K562 (cell line): Measurements from ENCODE around the gene BIRC6. TPM values are rescaled to one million over a fixed set of nuclear protein-coding genes. Genes with fewer than 3 reads are reported as not detected.

Source experiments
- DMBX1 ChIP-seq: fragments of 250-450 bp; sonication (Bioruptor Pico); IDR thresholded peaks from 2 replicates; pipeline ENCODE4 v1.8.0; 2022; ENCODE audit warnings: inconsistent platforms, mild to moderate bottlenecking, moderate library complexity, borderline replicate concordance
- FOXO4 ChIP-seq: fragments of 450-650 bp; formaldehyde crosslinking; IDR thresholded peaks from 2 replicates; pipeline ENCODE4 v1.4.0; 2020; ENCODE audit warnings: mild to moderate bottlenecking, moderate library complexity
- GATAD2A ChIP-seq: fragments of 450-650 bp; IDR thresholded peaks from 2 replicates; pipeline ENCODE4 v1.6.1; 2017
- GTF2E2 ChIP-seq: fragments of 200-800 bp; sonication (Bioruptor generic); IDR thresholded peaks from 2 replicates; pipeline ENCODE4 v1.6.1; 2016; ENCODE audit warnings: missing genetic modification characterization, missing compliant biosample characterization
- HOXB6 ChIP-seq: fragments of 250-450 bp; sonication (Bioruptor Pico); IDR thresholded peaks from 2 replicates; pipeline ENCODE4 v1.5.1; 2022; ENCODE audit warnings: mild to moderate bottlenecking, borderline replicate concordance
- KHSRP ChIP-seq: fragments of 450-650 bp; IDR thresholded peaks from 2 replicates; pipeline ENCODE4 v1.6.1; 2017
- NFIC ChIP-seq: fragments of 450-650 bp; IDR thresholded peaks from 2 replicates; pipeline ENCODE4 v1.6.1; 2017; ENCODE audit warnings: mild to moderate bottlenecking, inconsistent platforms
- NR2C1 ChIP-seq, 2 experiments: fragments of 450-650 bp; IDR thresholded peaks; 2 replicates each; pipeline ENCODE4 v1.6.1; 2017; ENCODE audit warnings: mild to moderate bottlenecking in 2 of 2, antibody characterized with exemption in 1 of 2, inconsistent platforms in 1 of 2, missing compliant biosample characterization in 1 of 2, missing genetic modification characterization in 1 of 2
- PCBP2 ChIP-seq: fragments of 200-400 bp; formaldehyde crosslinking; IDR thresholded peaks from 2 replicates; pipeline ENCODE4 v1.6.1; 2018; ENCODE audit warnings: low read length, low read depth, mild to moderate bottlenecking, moderate library complexity; ENCODE audit not compliant: poor library complexity, severe bottlenecking
- POLR2AphosphoS5 ChIP-seq: IDR thresholded peaks from 2 replicates; pipeline ENCODE4 v1.6.1; 2011; ENCODE audit warnings: mild to moderate bottlenecking, low read depth, low read length, moderate library complexity; ENCODE audit not compliant: control insufficient read depth, insufficient read depth
- PTBP1 ChIP-seq: fragments of 200-400 bp; formaldehyde crosslinking; IDR thresholded peaks from 2 replicates; pipeline ENCODE4 v1.6.1; 2017; ENCODE audit warnings: low read depth, low read length
- RB1 ChIP-seq: fragments of 450-650 bp; IDR thresholded peaks from 2 replicates; pipeline ENCODE4 v1.6.1; 2017; ENCODE audit warnings: low read depth, mild to moderate bottlenecking
- SMAD4 ChIP-seq: fragments of 250-450 bp; sonication (Bioruptor Pico); conservative IDR thresholded peaks from 2 replicates; pipeline ENCODE4 v1.8.0; 2021; ENCODE audit warnings: inconsistent platforms, mild to moderate bottlenecking, moderate library complexity
- SRSF1 ChIP-seq: fragments of 200-400 bp; formaldehyde crosslinking; IDR thresholded peaks from 2 replicates; pipeline ENCODE4 v1.6.1; 2017; ENCODE audit warnings: mild to moderate bottlenecking, low read depth, low read length, moderate library complexity
- TFAP4 ChIP-seq: sonication (generic); formaldehyde crosslinking; IDR thresholded peaks from 2 replicates; pipeline ENCODE4 v1.8.0; 2022; ENCODE audit warnings: missing genetic modification reagents, mild to moderate bottlenecking, moderate library complexity, borderline replicate concordance
- TSC22D4 ChIP-seq: fragments of 450-650 bp; IDR thresholded peaks from 2 replicates; pipeline ENCODE4 v1.6.1; 2016; ENCODE audit warnings: missing genetic modification characterization, missing biosample characterization, control low read depth
- ZNF24 ChIP-seq: fragments of 450-650 bp; IDR thresholded peaks from 2 replicates; pipeline ENCODE4 v1.6.1; 2016
- ZNF639 ChIP-seq, 2 experiments: fragments of 200-800 bp in 1 of 2; sonication (Bioruptor generic) in 1 of 2; sonication (generic) in 1 of 2; formaldehyde crosslinking in 1 of 2; IDR thresholded peaks in 1 of 2; conservative IDR thresholded peaks in 1 of 2; 2 replicates each; pipeline versions ENCODE4 v1.5.0 to v1.6.1; 2016 to 2020; ENCODE audit warnings: missing compliant biosample characterization in 1 of 2, missing genetic modification characterization in 1 of 2, missing genetic modification reagents in 1 of 2
- ZNF696 ChIP-seq: fragments of 250-450 bp; sonication (Bioruptor Pico); conservative IDR thresholded peaks from 2 replicates; pipeline ENCODE4 v1.4.0; 2020; ENCODE audit warnings: mild to moderate bottlenecking, moderate library complexity
- polyA plus RNA-seq, 8 experiments: library from polyadenylated mRNA; depleted of rRNA in 4 of 8; stranded (reverse) in 5 of 8; unstranded in 3 of 8; fragments of >200 nt; fragmentation: Nextera tagmentation in 2 of 8; fragmentation: Illumina TruSeq in 1 of 8; extraction: Ambion mirVana in 2 of 8; extraction: Trizol in 1 of 8; gene quantifications; 2 replicates each; pipeline versions ENCODE4 v1.2.1 to v1.2.3, GENCODE V29; 2011 to 2014; ENCODE audit warnings: inconsistent platforms in 1 of 8, missing spikeins in 1 of 8
- total RNA-seq, 7 experiments: library from RNA; depleted of rRNA in 6 of 7; stranded (reverse); fragments of >200 nt in 6 of 7; fragmentation: Illumina TruSeq in 2 of 7; extraction: Trizol in 2 of 7; gene quantifications; 2 replicates each; pipeline versions ENCODE4 v1.2.1 to v1.2.3, GENCODE V29; 2011 to 2021; ENCODE audit warnings: low replicate concordance in 1 of 7
- TF ChIP-seq, protein P1 (sequence below): fragments of 250-450 bp; sonication (Bioruptor Pico); IDR thresholded peaks from 2 replicates; pipeline ENCODE4 v1.5.0; 2021; ENCODE audit warnings: mild to moderate bottlenecking, borderline replicate concordance

BIRC6 gene
- total and polyA plus RNA-seq, 9 of the 15 experiments (the other 6 are each of a cell fraction or from before 2014, with no cell fraction given): 18.8 to 110 (median 49.8) TPM

GRCh38 chr2:32357318-32358110 lies 691 bp downstream of the BIRC6 start (continued):
- TF ChIP-seq, protein P1, sequence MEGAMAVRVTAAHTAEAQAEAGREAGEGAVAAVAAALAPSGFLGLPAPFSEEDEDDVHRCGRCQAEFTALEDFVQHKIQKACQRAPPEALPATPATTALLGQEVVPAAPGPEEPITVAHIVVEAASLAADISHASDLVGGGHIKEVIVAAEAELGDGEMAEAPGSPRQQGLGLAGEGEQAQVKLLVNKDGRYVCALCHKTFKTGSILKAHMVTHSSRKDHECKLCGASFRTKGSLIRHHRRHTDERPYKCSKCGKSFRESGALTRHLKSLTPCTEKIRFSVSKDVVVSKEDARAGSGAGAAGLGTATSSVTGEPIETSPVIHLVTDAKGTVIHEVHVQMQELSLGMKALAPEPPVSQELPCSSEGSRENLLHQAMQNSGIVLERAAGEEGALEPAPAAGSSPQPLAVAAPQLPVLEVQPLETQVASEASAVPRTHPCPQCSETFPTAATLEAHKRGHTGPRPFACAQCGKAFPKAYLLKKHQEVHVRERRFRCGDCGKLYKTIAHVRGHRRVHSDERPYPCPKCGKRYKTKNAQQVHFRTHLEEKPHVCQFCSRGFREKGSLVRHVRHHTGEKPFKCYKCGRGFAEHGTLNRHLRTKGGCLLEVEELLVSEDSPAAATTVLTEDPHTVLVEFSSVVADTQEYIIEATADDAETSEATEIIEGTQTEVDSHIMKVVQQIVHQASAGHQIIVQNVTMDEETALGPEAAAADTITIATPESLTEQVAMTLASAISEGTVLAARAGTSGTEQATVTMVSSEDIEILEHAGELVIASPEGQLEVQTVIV (CRISPR knock-in tag): no peak
- peak; percentile 7; the same call in 1 of the 2 replicates for TF ChIP-seq NFIC
- TF ChIP-seq GATAD2A: no peak
- no peak for TF ChIP-seq HOXB6 (CRISPR knock-in tag)
- TF ChIP-seq KHSRP: no peak
- no peak for TF ChIP-seq GTF2E2 (tag)
- TF ChIP-seq TSC22D4: no peak
- TF ChIP-seq POLR2AphosphoS5: no peak; the same call in 1 of the 2 replicates
- 0 out of 4 replicates have a peak, but pooled peaks of 1 of the 2 experiments have one; percentile 2 for TF ChIP-seq ZNF639 (CRISPR knock-in tag; conservative IDR thresholded peaks at IDR 0.05 in 1 of 2, IDR thresholded peaks at IDR 0.05 in 1 of 2)
- no peak for TF ChIP-seq NR2C1 (IDR thresholded peaks at IDR 0.05)
- no peak for TF ChIP-seq NR2C1 (tag; IDR thresholded peaks at IDR 0.05)
- TF ChIP-seq PTBP1: no peak
- no peak; the same call in 1 of the 2 replicates for TF ChIP-seq SMAD4 (CRISPR knock-in tag)
- TF ChIP-seq SRSF1: no peak
- TF ChIP-seq TFAP4 (CRISPR knock-in tag): 0 out of 2 replicates have a peak, but pooled peaks have one; percentile 42
- no peak for TF ChIP-seq ZNF696 (CRISPR knock-in tag)
- no peak for TF ChIP-seq DMBX1 (CRISPR knock-in tag)
- TF ChIP-seq PCBP2: no peak
- no peak for TF ChIP-seq FOXO4 (CRISPR knock-in tag)
- TF ChIP-seq RB1: no peak
- TF ChIP-seq ZNF24: no peak
